ENCODE results near the gene SDK1. TPM values are rescaled to one million over a fixed set of nuclear protein-coding genes. Genes with fewer than 3 reads are reported as not detected.
A peak's percentile ranks its signal among the peaks of the same experiment; 100 is the strongest.

SDK1 gene
- total RNA-seq, 1 experiment from 2014 or later, result 9.3 TPM

DNA sequence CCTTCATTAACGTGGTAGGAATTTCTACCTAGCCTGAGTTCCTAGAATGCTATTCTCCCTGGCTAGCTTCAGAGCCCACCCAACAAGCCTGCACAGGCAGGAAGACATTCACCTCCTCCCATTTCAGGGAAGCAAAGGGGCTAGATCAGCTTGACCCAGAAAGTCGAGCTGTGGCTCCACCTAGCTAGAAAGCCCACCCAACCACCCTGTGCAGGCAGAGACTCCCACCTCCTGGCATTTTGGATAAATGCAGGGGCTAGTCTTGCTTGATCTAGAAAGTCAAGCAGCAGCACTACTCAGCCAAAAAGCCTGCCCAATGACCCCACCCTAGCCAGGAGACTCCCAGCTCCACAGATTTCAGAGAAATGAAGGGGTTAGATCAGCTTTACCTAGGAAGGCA, 479.5 kb downstream of the SDK1 start:
- POLR2A ChIA-PET, result interaction anchor here (0.7 kb wide), 1 partner anchor 774 kb away, joined by 6 read pairs; no protein-coding TSS in a partner anchor
- Mint-ChIP-seq H3K4me3 (no peak overlapping the region), H3K27me3 (ENCODE audit: low read depth) (no peaks in the 10 kb centered on the region), H3K36me3 (peaks cover 11% of the 10 kb centered on the region), H3K4me1 (peaks cover 7% of the 10 kb centered on the region), H3K9me3 (peaks cover 28% of the 10 kb centered on the region), H3K27ac (no peak overlapping the region)
- TF ChIP-seq, protein P1, sequence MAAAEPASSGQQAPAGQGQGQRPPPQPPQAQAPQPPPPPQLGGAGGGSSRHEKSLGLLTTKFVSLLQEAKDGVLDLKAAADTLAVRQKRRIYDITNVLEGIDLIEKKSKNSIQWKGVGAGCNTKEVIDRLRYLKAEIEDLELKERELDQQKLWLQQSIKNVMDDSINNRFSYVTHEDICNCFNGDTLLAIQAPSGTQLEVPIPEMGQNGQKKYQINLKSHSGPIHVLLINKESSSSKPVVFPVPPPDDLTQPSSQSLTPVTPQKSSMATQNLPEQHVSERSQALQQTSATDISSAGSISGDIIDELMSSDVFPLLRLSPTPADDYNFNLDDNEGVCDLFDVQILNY (CRISPR knock-in tag; IDR thresholded peaks at IDR 0.05), result no peak
- TF ChIP-seq RELA (CRISPR knock-in tag; IDR thresholded peaks at IDR 0.05; ENCODE audit: borderline replicate concordance) (no peak), ZNF416 (CRISPR knock-in tag; IDR thresholded peaks at IDR 0.05) (no peak)
- TF ChIP-seq, protein P2, sequence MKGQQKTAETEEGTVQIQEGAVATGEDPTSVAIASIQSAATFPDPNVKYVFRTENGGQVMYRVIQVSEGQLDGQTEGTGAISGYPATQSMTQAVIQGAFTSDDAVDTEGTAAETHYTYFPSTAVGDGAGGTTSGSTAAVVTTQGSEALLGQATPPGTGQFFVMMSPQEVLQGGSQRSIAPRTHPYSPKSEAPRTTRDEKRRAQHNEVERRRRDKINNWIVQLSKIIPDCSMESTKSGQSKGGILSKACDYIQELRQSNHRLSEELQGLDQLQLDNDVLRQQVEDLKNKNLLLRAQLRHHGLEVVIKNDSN (CRISPR knock-in tag; IDR thresholded peaks at IDR 0.05), result no peak
- TF ChIP-seq, protein P3, sequence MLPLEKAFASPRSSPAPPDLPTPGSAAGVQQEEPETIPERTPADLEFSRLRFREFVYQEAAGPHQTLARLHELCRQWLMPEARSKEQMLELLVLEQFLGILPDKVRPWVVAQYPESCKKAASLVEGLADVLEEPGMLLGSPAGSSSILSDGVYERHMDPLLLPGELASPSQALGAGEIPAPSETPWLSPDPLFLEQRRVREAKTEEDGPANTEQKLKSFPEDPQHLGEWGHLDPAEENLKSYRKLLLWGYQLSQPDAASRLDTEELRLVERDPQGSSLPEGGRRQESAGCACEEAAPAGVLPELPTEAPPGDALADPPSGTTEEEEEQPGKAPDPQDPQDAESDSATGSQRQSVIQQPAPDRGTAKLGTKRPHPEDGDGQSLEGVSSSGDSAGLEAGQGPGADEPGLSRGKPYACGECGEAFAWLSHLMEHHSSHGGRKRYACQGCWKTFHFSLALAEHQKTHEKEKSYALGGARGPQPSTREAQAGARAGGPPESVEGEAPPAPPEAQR (CRISPR knock-in tag; IDR thresholded peaks at IDR 0.05), result no peak
- CTCF ChIA-PET, result interaction anchor here (1.0 to 1.2 kb wide), 4 partner anchors 87 to 381 kb away, joined by 3 to 5 read pairs (median 4); no protein-coding TSS in a partner anchor
- DNase-seq (ENCODE audit: low spot score) (peak; percentile 17), ATAC-seq (peak; percentile 56)

DNA sequence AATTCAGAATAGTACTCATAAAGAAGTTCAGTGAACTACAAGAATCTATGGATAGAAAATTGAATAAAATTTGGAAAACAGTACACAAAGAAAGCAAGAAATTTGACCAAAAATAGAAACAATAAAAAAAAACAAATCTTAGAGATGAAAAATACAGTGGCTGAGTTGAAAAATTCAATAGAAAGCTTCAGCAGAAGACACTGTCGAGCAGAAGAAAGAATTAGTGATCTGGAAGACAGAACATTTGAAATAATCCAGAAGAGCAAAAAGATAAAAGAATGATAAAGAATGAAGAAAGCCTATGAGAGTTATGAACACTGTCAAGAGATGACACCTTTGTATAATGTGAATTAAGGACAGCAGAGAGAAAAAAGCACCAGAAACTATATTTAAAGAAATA, 480.6 kb downstream of the SDK1 start:
- Mint-ChIP-seq H3K36me3 (peaks cover 11% of the 10 kb centered on the region), H3K4me3 (no peak overlapping the region), H3K4me1 (peaks cover 7% of the 10 kb centered on the region), H3K27me3 (ENCODE audit: low read depth) (no peaks in the 10 kb centered on the region), H3K27ac (no peak overlapping the region), H3K9me3 (peaks cover 28% of the 10 kb centered on the region)
- TF ChIP-seq, protein P4, sequence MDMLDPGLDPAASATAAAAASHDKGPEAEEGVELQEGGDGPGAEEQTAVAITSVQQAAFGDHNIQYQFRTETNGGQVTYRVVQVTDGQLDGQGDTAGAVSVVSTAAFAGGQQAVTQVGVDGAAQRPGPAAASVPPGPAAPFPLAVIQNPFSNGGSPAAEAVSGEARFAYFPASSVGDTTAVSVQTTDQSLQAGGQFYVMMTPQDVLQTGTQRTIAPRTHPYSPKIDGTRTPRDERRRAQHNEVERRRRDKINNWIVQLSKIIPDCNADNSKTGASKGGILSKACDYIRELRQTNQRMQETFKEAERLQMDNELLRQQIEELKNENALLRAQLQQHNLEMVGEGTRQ (CRISPR knock-in tag; IDR thresholded peaks at IDR 0.05), result no peak
- no peak for TF ChIP-seq ZNF232 (CRISPR knock-in tag; IDR thresholded peaks at IDR 0.05)
- TF ChIP-seq, protein P5, sequence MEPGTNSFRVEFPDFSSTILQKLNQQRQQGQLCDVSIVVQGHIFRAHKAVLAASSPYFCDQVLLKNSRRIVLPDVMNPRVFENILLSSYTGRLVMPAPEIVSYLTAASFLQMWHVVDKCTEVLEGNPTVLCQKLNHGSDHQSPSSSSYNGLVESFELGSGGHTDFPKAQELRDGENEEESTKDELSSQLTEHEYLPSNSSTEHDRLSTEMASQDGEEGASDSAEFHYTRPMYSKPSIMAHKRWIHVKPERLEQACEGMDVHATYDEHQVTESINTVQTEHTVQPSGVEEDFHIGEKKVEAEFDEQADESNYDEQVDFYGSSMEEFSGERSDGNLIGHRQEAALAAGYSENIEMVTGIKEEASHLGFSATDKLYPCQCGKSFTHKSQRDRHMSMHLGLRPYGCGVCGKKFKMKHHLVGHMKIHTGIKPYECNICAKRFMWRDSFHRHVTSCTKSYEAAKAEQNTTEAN (CRISPR knock-in tag; IDR thresholded peaks at IDR 0.05), result no peak
- no peak for TF ChIP-seq EMX1 (CRISPR knock-in tag; IDR thresholded peaks at IDR 0.05)
- no peak for TF ChIP-seq ELF4 (CRISPR knock-in tag; IDR thresholded peaks at IDR 0.05; ENCODE audit: low read depth)
- TF ChIP-seq, protein P6, sequence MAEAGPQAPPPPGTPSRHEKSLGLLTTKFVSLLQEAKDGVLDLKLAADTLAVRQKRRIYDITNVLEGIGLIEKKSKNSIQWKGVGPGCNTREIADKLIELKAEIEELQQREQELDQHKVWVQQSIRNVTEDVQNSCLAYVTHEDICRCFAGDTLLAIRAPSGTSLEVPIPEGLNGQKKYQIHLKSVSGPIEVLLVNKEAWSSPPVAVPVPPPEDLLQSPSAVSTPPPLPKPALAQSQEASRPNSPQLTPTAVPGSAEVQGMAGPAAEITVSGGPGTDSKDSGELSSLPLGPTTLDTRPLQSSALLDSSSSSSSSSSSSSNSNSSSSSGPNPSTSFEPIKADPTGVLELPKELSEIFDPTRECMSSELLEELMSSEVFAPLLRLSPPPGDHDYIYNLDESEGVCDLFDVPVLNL (CRISPR knock-in tag; IDR thresholded peaks at IDR 0.05; ENCODE audit: borderline replicate concordance, low read depth), result no peak
- TF ChIP-seq, protein P7, sequence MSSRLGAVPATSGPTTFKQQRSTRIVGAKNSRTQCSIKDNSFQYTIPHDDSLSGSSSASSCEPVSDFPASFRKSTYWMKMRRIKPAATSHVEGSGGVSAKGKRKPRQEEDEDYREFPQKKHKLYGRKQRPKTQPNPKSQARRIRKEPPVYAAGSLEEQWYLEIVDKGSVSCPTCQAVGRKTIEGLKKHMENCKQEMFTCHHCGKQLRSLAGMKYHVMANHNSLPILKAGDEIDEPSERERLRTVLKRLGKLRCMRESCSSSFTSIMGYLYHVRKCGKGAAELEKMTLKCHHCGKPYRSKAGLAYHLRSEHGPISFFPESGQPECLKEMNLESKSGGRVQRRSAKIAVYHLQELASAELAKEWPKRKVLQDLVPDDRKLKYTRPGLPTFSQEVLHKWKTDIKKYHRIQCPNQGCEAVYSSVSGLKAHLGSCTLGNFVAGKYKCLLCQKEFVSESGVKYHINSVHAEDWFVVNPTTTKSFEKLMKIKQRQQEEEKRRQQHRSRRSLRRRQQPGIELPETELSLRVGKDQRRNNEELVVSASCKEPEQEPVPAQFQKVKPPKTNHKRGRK (CRISPR knock-in tag; IDR thresholded peaks at IDR 0.05; ENCODE audit: borderline replicate concordance), result no peak
- no peak for TF ChIP-seq ATF1 (CRISPR knock-in tag; IDR thresholded peaks at IDR 0.05)
- TF ChIP-seq MXD4 (CRISPR knock-in tag; IDR thresholded peaks at IDR 0.05; ENCODE audit: borderline replicate concordance), result no peak
- TF ChIP-seq, protein P8, sequence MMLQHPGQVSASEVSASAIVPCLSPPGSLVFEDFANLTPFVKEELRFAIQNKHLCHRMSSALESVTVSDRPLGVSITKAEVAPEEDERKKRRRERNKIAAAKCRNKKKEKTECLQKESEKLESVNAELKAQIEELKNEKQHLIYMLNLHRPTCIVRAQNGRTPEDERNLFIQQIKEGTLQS (CRISPR knock-in tag; conservative IDR thresholded peaks at IDR 0.05), result no peak
- TF ChIP-seq IRF2 (CRISPR knock-in tag; IDR thresholded peaks at IDR 0.05; ENCODE audit: borderline replicate concordance, low read depth), result no peak
- TF ChIP-seq FOXP1 (CRISPR knock-in tag; IDR thresholded peaks at IDR 0.05; ENCODE audit: borderline replicate concordance), result no peak
- TF ChIP-seq GTF2I (CRISPR knock-in tag; conservative IDR thresholded peaks at IDR 0.05), result no peak
- ATAC-seq, result no peak
- ChIA-PET POLR2A (no interaction called here), CTCF (no interaction called here)
- no peak for DNase-seq (ENCODE audit: low spot score)

Measured in WTC11 (cell line).